ENCODE results near the gene ZNF30.
"Not testable (repeated sequence)": the region's sequence is repeated elsewhere in the genome, so short reads cannot be mapped to it uniquely, and the experiment has no call there.

Gene ZNF30

DNA sequence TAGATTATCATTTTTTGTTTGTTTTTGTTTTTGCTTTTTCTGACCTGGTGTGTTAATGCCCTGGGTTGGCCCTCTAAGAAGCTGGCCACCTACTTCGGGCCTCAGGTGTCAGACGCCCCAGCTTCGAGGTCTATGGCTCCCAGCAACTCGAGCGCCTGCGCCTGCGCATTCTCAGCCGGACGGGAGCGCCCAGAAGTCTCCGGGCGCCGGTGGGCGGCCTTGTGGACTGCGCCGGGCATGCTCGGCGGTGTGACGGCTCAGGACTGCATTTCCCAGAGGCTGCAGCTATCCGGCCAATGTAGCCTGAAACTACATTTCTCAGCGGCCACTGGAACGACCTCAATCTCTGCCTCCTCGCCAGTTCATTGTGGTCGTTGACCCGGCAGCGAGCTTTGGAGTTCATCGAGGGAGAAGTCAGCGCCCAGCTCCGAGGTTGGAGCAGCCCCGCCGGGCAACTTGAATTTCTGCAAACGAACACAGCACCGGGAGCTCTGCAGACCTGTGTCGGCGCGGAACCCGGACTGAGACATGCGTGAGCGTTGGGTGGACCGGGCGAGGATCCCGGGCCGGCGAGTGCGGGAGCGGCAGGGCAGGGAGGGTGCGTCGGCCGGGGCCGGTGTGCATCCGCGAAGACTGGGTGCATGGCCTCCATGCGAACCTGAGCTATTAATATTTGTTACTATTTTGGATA, at the start of gene ZNF30:
ZNF30 (plus strand) TSS at position 219 of the 691 bp plus-strand sequence. CDS start 3,045 bp downstream, outside the sequence.
- Histone ChIP-seq H2AFZ (ENCODE audit: low read depth, low read length) (peak within 1 kb of the TSS; percentile 95), H3K27me3 (ENCODE audit: insufficient read depth, low read length) (no peaks in the 10 kb centered on the region), H3K4me3 (ENCODE audit: low read length) (peak within 1 kb of the TSS; percentile 71), H3K4me1 (ENCODE audit: insufficient read depth, low read length) (peaks cover 8% of the 10 kb centered on the region), H3K36me3 (ENCODE audit: insufficient read depth, low read length) (peaks cover 6% of the 10 kb centered on the region), H3K9me3 (ENCODE audit: low read length) (no peaks in the 10 kb centered on the region)

DNA sequence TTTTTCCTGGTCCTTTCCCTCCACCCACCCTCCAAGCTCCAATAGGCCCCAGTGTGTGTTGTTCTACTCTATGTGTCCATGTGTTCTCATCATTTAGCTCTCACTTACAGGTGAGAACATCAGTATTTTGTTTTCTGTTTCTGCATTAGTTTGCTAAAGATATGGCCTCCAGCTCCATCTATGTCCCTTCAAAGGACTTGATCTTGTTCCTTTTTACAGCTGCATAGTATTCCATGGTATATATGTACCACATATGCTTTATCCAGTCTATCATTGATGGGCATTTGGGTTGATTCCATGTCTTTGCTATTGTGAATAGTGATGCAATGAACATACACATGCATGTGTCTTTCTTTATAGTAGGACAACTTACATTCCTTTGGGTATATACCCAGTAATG, 47.1 kb upstream of the ZNF30 start:
- H3K36me3 ChIP-seq (ENCODE audit: insufficient read depth, low read length) = no peaks in the 10 kb centered on the region
- H3K4me3 ChIP-seq (ENCODE audit: low read length) = no peak overlapping the region
- no peaks in the 10 kb centered on the region for H3K4me1 ChIP-seq (ENCODE audit: insufficient read depth, low read length)
- no peak overlapping the region for H2AFZ ChIP-seq (ENCODE audit: low read depth, low read length)
- no peaks in the 10 kb centered on the region for H3K9me3 ChIP-seq (ENCODE audit: low read length)
- H3K27me3 ChIP-seq (ENCODE audit: insufficient read depth, low read length) = no peaks in the 10 kb centered on the region

DNA sequence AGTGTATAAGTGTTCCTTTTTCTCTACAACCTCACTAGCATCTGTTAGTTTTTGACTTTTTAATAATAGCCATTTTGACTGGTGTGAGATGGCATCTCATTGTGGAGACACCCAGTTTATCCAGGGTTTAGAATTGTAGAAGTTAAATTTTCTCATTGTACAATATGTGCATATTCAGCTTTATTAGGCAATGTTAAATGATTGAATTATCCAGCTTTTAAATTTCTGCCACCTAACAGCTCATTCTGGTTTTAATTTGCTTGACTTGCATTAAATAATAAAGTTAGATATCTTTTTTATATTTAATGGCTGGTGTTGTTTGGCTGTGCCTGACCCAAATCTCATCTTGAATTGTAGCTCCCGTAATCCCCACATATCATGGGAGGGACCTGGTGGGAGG, 46.7 kb upstream of the ZNF30 start:
- H3K27me3 ChIP-seq (ENCODE audit: insufficient read depth, low read length) = no peaks in the 10 kb centered on the region
- no peaks in the 10 kb centered on the region for H3K36me3 ChIP-seq (ENCODE audit: insufficient read depth, low read length)
- H3K4me1 ChIP-seq (ENCODE audit: insufficient read depth, low read length) = no peaks in the 10 kb centered on the region
- no peaks in the 10 kb centered on the region for H3K9me3 ChIP-seq (ENCODE audit: low read length)
- H3K4me3 ChIP-seq (ENCODE audit: low read length) = no peak overlapping the region
- no peak overlapping the region for H2AFZ ChIP-seq (ENCODE audit: low read depth, low read length)

DNA sequence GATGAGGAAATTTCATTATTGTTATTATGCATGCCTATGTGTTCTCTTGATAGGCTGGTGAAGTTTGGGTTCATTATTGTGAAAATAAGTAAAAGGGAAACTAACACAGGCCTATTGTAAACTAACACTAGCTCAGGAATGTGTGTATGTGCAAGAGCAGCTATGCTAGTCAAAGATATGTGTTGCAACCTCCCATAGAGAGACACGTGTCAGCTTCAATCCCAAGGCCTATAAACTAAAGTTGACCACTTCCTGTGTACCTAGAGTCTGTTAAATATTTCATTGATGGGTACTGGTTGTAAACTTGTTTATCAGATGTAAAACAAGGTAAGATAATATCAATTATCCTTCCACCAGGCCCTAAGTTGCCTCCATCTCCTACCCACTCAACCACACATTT, 44.7 kb upstream of the ZNF30 start:
- Histone ChIP-seq H3K4me3 (ENCODE audit: low read length) (no peak overlapping the region), H3K9me3 (ENCODE audit: low read length) (no peaks in the 10 kb centered on the region), H2AFZ (ENCODE audit: low read depth, low read length) (no peak overlapping the region), H3K36me3 (ENCODE audit: insufficient read depth, low read length) (no peaks in the 10 kb centered on the region), H3K4me1 (ENCODE audit: insufficient read depth, low read length) (no peaks in the 10 kb centered on the region), H3K27me3 (ENCODE audit: insufficient read depth, low read length) (no peaks in the 10 kb centered on the region)

DNA sequence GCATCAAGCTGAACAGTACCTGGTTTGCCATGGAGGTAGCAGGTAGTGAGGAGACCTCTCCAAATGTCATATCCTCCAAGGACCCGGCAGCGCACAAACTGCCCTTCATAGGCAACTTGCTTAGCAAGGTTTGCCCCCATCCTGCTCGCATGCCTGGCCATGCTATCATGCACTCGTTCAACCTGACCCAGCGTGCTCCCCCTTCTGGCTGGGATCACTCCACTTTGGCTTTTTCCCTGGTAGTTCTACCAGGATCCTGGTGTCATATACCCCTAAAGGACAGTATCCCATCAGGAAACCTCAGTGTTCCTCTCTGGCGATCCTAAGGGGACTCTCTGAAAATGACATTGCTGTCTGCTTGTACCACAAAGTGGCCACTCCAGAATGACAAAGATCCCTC, 38.6 kb upstream of the ZNF30 start:
- Histone ChIP-seq H2AFZ (ENCODE audit: low read depth, low read length) (no peak overlapping the region), H3K9me3 (ENCODE audit: low read length) (peaks cover 4% of the 10 kb centered on the region), H3K4me3 (ENCODE audit: low read length) (no peak overlapping the region), H3K4me1 (ENCODE audit: insufficient read depth, low read length) (no peaks in the 10 kb centered on the region), H3K27me3 (ENCODE audit: insufficient read depth, low read length) (no peaks in the 10 kb centered on the region), H3K36me3 (ENCODE audit: insufficient read depth, low read length) (no peaks in the 10 kb centered on the region)

DNA sequence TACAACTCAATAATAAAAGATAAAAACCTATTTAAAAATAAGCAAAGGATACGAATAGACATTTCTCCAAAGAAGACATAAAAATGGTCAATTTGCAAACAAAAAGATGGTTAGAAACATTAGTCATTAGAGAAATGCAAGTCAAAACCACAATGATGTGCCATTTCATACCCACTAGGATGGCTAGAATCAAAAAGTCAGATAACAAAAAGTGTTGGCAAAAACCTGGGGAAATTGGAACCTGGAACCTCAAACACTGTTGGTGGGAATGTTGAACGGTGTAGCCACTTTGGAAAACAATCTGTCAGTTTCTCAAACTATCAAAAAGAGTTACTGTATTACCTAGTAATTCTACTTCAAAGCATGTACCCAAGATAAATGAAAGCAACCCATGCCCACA, 26.5 kb upstream of the ZNF30 start:
- Histone ChIP-seq H3K4me1 (ENCODE audit: insufficient read depth, low read length) (no peaks in the 10 kb centered on the region), H2AFZ (ENCODE audit: low read depth, low read length) (no peak overlapping the region), H3K9me3 (ENCODE audit: low read length) (peaks cover under 1% of the 10 kb centered on the region), H3K36me3 (ENCODE audit: insufficient read depth, low read length) (no peaks in the 10 kb centered on the region), H3K4me3 (ENCODE audit: low read length) (no peak overlapping the region), H3K27me3 (ENCODE audit: insufficient read depth, low read length) (peaks cover 21% of the 10 kb centered on the region)

DNA sequence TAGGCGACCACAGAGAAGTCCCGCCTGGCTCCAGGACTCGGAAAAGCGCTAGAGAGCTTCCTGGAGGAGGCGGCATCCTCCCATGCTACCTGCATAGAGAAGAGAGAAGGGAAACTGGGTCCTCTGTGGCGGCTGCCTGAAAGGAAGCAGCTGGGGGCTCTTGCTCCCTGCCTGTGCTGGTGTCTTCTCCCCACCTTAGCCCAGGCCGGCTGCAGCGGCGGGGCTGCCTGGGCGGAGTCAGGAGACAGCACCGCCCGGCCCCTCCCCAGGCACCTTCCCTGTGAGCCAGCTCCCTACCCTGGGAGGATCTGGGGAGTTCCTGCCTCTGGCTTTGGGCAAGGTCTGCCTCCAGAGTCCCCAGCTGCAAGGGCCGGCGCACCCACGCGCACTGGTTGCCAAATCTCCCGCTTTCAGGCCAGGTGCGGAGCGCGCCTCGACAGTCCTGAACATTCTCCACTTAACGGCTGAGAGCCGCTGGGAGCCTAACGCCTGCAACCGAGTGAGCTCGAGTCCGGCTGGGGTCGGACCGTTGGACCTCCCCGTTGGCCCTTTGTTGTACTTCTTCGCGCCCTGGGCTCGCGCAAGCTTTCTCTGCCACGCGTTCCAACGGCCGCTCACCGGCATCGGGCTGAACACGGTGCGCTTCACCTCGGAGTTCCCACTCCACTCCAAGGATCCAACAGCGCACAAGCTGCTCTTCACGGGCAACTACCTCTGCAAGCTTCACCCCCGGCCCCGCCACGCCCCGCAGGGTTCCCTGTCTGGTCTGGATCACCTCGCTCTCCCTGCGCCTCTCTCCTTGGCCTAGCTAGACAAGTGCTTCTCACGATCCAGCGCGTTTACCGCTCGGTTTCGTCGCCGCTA, 21.8 kb upstream of the ZNF30 start:
- no peaks in the 10 kb centered on the region for H3K4me1 ChIP-seq (ENCODE audit: insufficient read depth, low read length)
- H3K36me3 ChIP-seq (ENCODE audit: insufficient read depth, low read length) = no peaks in the 10 kb centered on the region
- peaks cover 10% of the 10 kb centered on the region for H3K9me3 ChIP-seq (ENCODE audit: low read length)
- H3K27me3 ChIP-seq (ENCODE audit: insufficient read depth, low read length) = peaks cover 38% of the 10 kb centered on the region
- H2AFZ ChIP-seq (ENCODE audit: low read depth, low read length) = no peak overlapping the region
- H3K4me3 ChIP-seq (ENCODE audit: low read length) = no peak overlapping the region

DNA sequence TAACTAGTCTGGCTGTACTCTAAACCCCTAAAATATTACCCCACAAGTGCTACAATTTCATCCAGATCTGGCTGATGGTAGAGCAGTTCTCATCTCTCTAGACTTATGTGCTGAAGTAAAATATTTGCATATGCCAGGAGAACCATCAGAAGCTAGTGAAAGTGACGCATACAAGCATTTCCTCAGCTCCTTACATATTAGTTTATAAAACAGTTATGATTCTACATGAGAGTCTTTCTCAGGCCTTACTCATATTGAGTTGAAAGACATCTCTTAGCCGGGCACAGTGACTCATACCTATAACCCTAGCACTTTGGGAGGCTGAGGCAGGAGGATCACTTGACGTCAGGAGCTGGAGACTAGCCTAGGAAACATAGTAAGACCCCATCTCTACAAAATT, 15.9 kb upstream of the ZNF30 start:
- Histone ChIP-seq H3K4me1 (ENCODE audit: insufficient read depth, low read length) (no peaks in the 10 kb centered on the region), H3K36me3 (ENCODE audit: insufficient read depth, low read length) (no peaks in the 10 kb centered on the region), H2AFZ (ENCODE audit: low read depth, low read length) (no peak overlapping the region), H3K9me3 (ENCODE audit: low read length) (peaks cover 10% of the 10 kb centered on the region), H3K27me3 (ENCODE audit: insufficient read depth, low read length) (peaks cover 12% of the 10 kb centered on the region), H3K4me3 (ENCODE audit: low read length) (no peak overlapping the region)

DNA sequence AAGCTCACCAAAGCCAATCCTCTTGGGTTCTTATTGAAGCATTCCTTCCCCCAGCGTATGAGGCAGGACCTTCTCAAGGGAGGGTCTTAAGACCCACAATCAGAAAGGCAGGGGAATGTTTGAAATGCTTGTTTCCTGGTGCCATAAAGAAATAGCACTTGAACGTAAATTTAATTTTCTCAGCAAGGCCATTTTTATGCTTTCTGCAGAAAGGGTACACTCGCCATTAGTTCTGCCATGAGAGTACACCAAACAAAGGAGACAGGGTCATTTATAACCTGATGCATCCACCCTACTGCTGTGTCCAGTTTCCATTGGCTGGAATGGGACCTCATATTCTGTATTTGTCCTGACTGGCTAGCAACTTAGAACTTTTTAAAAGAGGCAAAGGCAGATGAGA, 9.6 kb upstream of the ZNF30 start:
- not testable (repeated sequence) for H3K36me3 ChIP-seq (ENCODE audit: insufficient read depth, low read length); H3K4me3 ChIP-seq (ENCODE audit: low read length); H3K4me1 ChIP-seq (ENCODE audit: insufficient read depth, low read length); H2AFZ ChIP-seq (ENCODE audit: low read depth, low read length); H3K27me3 ChIP-seq (ENCODE audit: insufficient read depth, low read length)
- H3K9me3 ChIP-seq (ENCODE audit: low read length) = peaks cover 12% of the 10 kb centered on the region

DNA sequence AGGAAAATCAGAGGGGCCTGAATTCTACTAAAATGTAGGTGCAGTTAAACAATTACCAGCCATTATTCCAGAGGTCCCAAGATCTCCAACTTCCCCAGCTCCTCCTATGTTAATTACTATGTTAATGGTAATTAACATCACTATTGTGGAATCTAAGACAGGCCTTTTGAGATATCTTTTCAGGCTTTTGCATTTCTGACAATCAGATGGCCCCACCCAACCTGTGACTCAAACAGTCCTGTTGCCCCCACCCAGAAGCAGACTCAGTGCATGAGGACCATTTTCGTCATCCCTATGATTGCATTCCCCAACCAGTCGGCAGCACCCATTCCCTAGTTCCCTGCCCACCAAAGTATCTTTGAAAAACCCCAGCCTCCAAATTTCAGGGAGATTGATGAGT, 8.5 kb upstream of the ZNF30 start:
- Histone ChIP-seq H2AFZ (ENCODE audit: low read depth, low read length) (no peak overlapping the region), H3K27me3 (ENCODE audit: insufficient read depth, low read length) (no peaks in the 10 kb centered on the region), H3K4me3 (ENCODE audit: low read length) (no peak overlapping the region), H3K36me3 (ENCODE audit: insufficient read depth, low read length) (no peaks in the 10 kb centered on the region), H3K4me1 (ENCODE audit: insufficient read depth, low read length) (no peaks in the 10 kb centered on the region), H3K9me3 (ENCODE audit: low read length) (peaks cover 11% of the 10 kb centered on the region)

DNA sequence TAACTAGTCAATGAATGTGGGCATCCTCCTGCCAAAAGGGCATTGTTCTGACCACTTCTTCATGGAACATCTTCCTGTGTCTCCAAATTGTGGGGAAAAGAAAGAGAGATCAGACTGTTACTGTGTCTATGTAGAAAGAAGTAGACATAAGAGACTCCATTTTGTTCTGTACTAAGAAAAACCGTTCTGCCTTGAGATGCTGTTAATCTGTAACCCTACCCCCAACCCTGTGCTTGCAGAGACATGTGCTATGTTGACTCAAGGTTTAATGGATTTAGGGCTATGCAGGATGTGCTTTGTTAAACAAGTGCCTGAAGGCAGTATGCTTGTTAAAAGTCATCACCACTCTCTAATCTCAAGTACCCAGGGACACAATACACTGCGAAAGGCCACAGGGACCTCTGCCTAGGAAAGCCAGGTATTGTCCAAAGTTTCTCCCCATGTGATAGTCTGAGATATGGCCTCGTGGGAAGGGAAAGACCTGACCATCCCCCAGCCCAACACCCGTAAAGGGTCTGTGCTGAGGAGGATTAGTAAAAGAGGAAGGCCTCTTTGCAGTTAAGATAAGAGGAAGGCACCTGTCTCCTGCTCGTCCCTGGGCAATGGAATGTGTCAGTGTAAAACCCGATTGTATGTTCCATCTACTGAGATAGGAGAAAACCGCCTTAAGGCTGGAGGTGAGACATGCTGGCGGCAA, 6.5 kb upstream of the ZNF30 start:
- H3K27me3 ChIP-seq (ENCODE audit: insufficient read depth, low read length); H3K9me3 ChIP-seq (ENCODE audit: low read length); H2AFZ ChIP-seq (ENCODE audit: low read depth, low read length); H3K4me3 ChIP-seq (ENCODE audit: low read length); H3K4me1 ChIP-seq (ENCODE audit: insufficient read depth, low read length); H3K36me3 ChIP-seq (ENCODE audit: insufficient read depth, low read length): not testable (repeated sequence)

DNA sequence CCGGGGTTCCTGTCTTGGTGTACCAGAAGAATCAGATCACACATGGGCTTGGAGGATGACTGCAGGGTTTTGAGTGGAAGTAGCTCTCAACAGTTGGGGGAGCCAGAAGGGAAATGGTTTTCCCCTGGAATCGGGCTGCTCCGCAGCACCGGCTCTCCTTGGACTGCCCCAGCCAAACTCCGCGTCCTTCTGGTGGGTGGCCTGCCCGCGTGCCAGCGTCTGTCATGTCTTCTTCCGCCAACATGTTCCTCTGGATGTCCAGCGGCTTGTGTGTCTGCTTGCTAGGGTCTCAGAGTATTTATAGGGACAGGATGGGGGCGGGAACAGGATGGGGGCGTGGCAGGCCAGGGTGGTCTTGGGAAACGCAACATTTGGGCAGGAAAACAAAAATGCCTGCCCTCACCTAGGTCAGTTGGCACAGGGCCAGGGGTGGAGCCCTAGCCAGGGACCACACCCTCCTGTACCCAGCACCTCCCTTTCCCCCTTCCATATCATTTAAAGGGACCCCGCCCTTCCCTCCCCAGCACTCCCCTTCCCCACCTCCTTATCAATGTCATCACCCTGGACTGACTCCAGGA, 1.3 kb upstream of the ZNF30 start:
- no peak overlapping the region for H3K4me3 ChIP-seq (ENCODE audit: low read length)
- H3K36me3 ChIP-seq (ENCODE audit: insufficient read depth, low read length) = no peaks in the 10 kb centered on the region
- no peak overlapping the region for H2AFZ ChIP-seq (ENCODE audit: low read depth, low read length)
- peaks cover 8% of the 10 kb centered on the region for H3K4me1 ChIP-seq (ENCODE audit: insufficient read depth, low read length)
- H3K9me3 ChIP-seq (ENCODE audit: low read length) = no peaks in the 10 kb centered on the region
- no peaks in the 10 kb centered on the region for H3K27me3 ChIP-seq (ENCODE audit: insufficient read depth, low read length)

DNA sequence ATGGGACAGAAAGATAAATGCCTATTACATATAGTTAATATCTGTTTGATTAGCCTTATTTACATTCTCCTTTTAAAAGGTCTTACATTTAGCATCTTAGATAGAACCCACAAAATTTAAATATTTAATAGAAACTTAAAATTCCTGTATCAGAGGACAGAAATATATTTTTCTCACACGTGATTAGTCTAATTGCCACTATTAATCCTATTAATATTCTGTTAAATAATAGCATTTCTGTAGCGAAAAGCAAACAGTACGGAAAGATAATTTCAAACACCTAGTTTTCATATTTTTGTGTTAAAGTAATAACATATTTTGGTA, 380 bp upstream of the ZNF30 start:
- H3K9me3 ChIP-seq (ENCODE audit: low read length) = no peaks in the 10 kb centered on the region
- peaks cover 2% of the 10 kb centered on the region for H3K36me3 ChIP-seq (ENCODE audit: insufficient read depth, low read length)
- peaks cover 8% of the 10 kb centered on the region for H3K4me1 ChIP-seq (ENCODE audit: insufficient read depth, low read length)
- H3K27me3 ChIP-seq (ENCODE audit: insufficient read depth, low read length) = no peaks in the 10 kb centered on the region
- H2AFZ ChIP-seq (ENCODE audit: low read depth, low read length) = peak overlapping the region; percentile 95
- peak overlapping the region; percentile 71 for H3K4me3 ChIP-seq (ENCODE audit: low read length)

Measured in neuron (in vitro differentiated cells).